T-helper 22 cell (primary cell): ENCODE results near the gene GLG1.

ENCODE experiments used
- DNase-seq: peaks from one replicate; pipeline ENCODE4 v3.0.0-alpha.2; 2020; ENCODE audit warnings: low read depth

Gene GLG1

GRCh38 chr16:74472540-74472939 lies 134.4 kb downstream of the GLG1 start:
- DNase-seq, result no peak

DNA sequence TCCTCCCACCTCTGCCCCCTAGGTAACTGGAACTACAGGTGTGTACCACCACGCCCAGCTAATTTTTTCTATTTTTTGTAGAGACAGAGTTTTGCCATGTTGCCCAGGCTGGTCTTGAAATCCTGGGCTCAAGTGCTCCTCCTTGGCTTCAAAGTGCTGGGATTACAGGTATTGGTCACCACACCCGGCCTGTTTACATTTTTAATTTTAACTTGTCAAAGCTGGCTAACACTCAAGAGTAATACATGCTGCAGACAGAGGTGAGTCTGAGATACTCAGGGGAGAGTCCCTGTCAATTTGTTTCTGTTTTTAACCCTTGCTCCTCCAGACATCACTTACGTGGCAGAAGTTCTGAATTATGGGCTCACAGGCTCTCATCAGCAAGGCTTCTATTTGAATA lies 134.9 kb downstream of the GLG1 start:
- DNase-seq, result no peak

GRCh38 chr16:74469946-74470478 lies 136.9 kb downstream of the GLG1 start:
- DNase-seq, result no peak

DNA sequence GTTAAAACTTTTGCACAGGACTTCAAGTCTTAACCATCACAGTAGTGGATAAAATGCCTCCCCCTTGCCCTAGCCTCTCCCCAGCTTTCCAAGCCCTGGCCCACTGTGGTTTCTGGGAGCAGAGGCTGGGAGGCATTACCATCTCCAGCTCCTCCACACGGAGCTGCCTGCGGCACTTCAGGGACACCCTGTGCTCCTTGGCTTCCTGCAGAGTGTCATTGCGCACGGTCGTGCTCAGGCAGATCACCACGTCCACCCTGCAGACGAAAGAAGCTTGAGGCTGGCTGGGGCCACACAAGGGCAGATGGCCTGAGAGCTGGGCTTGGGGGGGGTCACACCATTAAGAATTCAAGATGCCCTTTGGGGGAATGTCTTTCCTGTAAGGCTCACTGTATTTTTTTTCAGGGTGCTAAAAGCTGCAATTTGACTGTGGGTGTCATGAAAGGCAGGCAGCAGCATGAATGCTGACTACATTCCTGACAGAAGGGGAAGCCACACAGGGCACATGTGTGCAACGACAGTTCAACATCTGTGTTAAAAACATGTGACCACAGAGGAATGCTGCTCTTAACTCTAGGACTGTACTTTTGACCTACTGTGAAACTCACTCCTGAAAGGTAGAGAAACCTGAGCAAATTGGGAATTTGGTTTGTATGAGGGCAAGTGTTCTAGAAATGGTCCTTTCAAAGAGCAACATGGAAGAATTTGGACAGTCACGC lies 137.9 kb downstream of the GLG1 start:
- DNase-seq, result no peak

DNA sequence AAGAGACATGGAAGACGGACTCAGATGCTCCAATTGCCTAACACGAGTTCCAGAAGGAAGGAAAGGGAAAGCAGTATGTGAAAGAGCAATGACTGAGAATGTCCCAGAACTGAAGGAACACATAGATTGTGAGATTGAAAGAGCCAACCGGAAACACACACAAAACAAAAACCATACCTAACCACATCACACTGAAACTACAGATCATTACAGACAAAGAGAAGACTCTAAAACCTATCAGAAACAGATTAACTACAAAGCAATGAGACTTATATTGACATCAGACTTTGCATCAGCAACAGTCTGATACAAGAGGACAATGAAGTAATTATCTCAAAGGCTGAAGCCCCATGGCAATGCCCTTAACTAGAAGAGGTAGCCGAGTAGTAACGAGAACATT lies 140.0 kb downstream of the GLG1 start:
- DNase-seq, result no peak

DNA sequence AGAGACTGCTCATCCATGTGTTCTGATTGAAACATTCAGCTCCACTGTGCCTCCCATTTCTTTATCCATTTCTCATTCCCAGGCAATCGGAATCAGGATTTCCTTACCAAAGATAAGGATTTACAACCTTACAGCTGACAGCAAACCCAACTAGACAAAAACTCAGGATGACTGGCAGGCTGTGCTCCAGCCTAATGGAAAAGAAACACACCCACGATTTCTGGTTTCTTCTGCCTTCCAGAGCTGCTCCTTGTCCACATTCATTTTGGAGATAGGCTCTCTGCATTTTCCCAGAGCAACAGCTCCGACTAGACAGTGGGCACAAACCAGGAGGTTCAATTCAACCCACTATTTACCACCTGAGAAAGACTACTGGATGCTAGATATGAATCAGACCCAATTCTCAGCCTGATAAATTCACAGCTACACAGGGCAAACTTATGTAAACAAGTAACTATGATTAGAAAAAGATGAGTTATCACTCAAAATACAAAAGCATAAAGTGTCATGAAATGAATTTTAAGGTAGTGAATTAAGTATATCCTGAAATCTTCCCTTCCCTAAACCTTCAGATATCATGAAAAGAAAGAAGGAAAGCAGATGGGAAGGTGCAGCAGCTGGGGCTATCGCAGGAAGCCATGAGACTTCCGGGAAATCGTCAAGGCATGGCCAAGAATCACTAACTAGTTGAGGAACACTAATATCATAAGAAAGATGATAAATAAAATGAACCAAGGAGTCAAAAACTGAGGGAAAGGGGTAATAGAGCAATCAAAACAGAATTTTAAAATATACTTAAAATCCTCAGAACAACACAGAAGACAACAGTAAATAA lies 140.8 kb downstream of the GLG1 start:
- no peak for DNase-seq

DNA sequence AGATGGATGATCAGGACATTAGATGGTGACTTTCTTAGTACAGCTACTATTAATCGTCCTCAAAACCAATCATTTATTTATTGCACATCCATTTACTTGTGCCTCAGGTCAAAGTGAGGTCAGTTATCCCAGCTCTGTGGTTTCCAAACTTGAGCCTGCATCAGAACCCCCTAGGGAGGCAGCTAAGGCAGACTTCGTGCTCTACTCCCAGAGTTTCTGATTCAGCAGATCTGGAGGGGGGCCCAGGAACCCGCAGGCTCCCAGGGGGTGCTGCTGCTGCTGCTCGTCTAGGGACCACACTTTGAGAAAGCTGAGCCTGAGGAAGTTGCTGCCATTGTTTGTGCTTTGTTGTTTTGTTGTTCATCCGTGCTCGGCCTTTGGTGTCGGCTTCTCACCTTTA lies 141.6 kb downstream of the GLG1 start:
- DNase-seq, result no peak

GRCh38 chr16:74463888-74464287 lies 143.0 kb downstream of the GLG1 start:
- no peak for DNase-seq

DNA sequence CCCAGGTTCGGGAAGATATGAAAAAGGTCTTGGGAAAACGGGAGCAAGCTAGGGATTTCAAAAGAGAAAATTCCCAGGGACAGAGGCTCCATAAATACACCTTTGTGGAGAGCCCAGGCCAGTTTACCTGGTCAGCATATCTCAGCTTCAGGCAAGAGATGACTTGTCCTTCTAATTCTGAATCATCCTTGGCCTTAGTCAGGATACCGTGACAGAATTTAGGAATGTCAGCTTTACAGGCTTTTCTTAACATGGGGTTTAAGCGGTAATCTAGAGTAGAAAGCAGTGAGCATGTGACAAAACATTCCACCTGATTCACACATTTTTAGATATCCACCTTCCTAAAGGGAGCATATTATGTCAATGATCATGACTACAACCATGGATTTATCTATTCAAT lies 144.6 kb downstream of the GLG1 start:
- no peak for DNase-seq

DNA sequence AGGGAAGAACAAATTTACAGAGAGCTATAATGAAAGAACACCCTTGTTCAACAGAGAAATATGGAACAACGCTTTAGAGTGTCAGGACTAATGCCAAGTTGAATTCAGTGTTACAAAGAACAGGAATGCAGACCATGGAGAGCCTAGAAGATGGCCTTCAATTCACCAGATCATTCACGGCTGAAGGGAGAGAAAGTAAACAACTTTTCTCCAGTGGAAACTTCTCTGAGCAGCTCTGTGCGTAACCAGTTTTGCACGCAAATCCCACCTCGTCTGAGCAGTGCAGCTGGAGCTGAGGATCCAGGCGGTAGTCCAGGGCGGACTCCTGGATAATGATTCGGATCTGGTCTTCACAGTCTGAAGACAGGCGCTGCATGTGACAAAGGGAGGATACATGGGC lies 145.1 kb downstream of the GLG1 start:
- no peak for DNase-seq

GRCh38 chr16:74460542-74460941 lies 146.4 kb downstream of the GLG1 start:
- no peak for DNase-seq

GRCh38 chr16:74456290-74456625 lies 150.7 kb downstream of the GLG1 start:
- no peak for DNase-seq

DNA sequence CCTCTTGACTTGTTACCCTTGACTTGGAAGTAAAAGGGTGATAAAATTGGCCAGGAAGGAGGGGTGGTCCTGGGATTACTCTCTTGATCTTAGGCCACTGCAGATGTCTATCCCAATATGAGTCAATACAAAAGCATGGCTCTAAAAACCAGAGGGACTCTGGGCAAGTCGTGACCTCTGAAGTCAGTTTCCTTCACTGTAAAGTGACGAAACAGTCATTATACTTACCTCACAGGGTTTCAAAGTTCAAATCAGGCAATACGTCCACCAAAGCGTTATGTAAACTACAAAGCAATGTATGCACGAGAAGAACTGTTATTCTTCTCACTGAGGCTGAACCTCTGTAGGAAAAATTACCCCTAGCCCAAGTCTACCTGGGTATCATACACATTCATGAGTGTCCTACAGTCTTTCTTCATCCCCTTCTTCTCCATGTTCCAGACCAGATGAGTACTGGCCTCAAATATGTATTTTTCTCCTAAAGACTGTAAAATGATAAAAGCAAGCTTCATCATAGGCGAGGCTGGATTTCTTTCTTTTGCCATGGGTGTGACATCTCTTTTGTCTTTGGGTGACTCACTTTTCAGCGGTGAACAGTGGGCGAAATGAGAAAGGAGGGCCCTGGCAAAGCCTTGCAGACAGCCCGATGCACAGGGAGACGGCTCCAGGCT lies 151.2 kb downstream of the GLG1 start:
- no peak for DNase-seq

- DNase-seq, result no peak
Measured at GRCh38 chr16:74455213-74455612, 151.7 kb downstream of the GLG1 start.

DNA sequence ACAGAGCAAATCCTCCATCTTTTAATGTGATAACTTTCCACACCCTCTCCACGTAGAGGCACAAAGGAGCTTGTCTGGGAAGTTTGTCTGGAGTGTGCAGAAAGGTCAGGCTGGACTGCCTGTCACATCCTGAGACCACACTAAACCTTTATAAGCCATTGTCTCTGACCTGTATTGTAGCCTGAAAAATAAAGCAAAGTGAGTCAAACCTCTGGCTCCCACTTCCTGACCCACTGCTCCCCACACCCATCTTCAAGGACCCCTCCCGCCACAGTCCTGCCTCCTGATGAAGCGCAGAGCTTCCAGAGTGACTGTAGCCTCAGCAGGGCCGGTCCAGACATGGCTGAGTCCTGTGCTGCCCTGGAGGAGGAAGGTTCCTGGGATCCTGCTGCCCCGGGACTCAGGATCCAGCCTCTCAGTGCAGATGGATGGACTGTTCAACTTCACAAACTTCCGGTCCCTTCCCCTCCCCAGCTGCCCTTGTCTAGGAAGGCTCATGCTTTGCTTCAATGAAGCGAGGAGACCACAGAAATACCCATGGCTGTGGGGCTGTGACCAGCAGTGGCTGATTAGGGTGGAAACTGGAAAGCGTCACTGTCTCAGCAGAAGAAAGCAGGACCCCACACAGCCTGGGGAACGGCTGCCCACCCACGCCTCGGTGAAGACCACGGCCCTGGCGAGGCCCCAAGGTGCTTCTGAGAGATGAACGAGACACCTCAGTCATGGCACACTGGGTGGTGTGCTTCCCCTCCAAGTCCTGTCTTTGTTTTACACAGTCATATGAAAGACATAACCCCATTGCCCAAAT lies 154.8 kb downstream of the GLG1 start:
- DNase-seq, result no peak

DNA sequence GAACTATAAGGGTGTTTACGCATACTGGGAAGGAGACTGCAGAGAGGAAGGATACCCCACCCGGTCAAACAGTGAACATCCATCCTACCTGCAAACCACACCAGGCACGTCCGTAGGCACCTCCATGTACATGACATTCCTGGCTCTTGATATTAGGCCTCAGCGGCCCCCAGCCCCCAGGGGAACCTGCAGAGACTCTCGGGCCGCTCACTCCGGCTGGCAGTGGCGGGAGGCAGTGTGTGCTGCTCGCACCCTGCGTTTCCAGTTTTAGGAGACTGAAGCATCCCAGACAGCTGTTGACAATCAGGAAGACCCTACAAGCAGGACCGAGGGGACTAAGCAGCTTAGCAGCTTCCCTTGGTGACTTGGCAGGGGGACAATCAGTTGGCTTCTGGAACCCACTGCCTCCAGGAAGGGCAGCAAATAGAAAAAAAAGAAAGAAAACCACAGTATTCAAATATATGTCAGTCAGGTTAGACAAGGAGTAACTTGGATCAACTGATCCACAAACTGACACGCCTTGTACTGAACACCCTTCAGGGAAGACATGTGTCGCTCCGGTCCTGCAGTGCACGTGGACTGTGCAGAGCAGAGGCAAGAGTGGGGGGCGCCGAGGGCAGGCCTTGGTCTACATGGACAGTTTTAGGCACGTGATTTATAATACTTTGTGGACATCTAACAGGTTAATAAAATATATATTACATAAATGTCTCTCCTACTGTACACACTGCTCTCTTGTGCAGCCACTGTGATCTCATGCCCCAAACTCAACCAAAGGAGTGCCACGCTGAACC lies 155.8 kb downstream of the GLG1 start:
- DNase-seq, result no peak

GRCh38 chr16:74450236-74450635 lies 156.7 kb downstream of the GLG1 start:
- DNase-seq, result no peak

- no peak for DNase-seq
Measured at GRCh38 chr16:74449470-74449869, 157.4 kb downstream of the GLG1 start.

GRCh38 chr16:74448990-74449389 lies 157.9 kb downstream of the GLG1 start:
- no peak for DNase-seq

GRCh38 chr16:74447578-74447977 lies 159.3 kb downstream of the GLG1 start:
- DNase-seq, result no peak

GRCh38 chr16:74446866-74447265 lies 160.0 kb downstream of the GLG1 start:
- DNase-seq, result no peak
